ENCODE measurements around the gene NOTUM.
"Not testable (repeated sequence)": the region's sequence is repeated elsewhere in the genome, so short reads cannot be mapped to it uniquely, and the experiment has no call there.

The NOTUM gene

GRCh38 chr17:81996232-81996756 is 35.3 kb upstream of the NOTUM start:
- DNase-seq, result no peak

- DNase-seq, result no peak
Measured at GRCh38 chr17:81995463-81996231, 34.7 kb upstream of the NOTUM start.

GRCh38 chr17:81994593-81995462 is 33.8 kb upstream of the NOTUM start:
- no peak for DNase-seq

GRCh38 chr17:81993729-81994592 is 33.0 kb upstream of the NOTUM start:
- DNase-seq, result no peak

GRCh38 chr17:81992306-81993102 is 31.5 kb upstream of the NOTUM start:
- no peak for DNase-seq

- DNase-seq, result peak; percentile 34
Measured at GRCh38 chr17:81991684-81992305, 30.8 kb upstream of the NOTUM start.

GRCh38 chr17:81990836-81991683 is 30.1 kb upstream of the NOTUM start:
- DNase-seq, result no peak

- DNase-seq, result no peak
Measured at GRCh38 chr17:81987161-81987770, 26.3 kb upstream of the NOTUM start.

GRCh38 chr17:81986606-81987005 is 25.6 kb upstream of the NOTUM start:
- DNase-seq, result no peak

GRCh38 chr17:81984773-81985410 is 23.9 kb upstream of the NOTUM start:
- no peak for DNase-seq

GRCh38 chr17:81983639-81984373 is 22.8 kb upstream of the NOTUM start:
- no peak for DNase-seq

- DNase-seq, result no peak
Measured at GRCh38 chr17:81983011-81983638, 22.1 kb upstream of the NOTUM start.

GRCh38 chr17:81981511-81981910 is 20.5 kb upstream of the NOTUM start:
- DNase-seq, result not testable (repeated sequence)

- no peak for DNase-seq
Measured at GRCh38 chr17:81980707-81981343, 19.8 kb upstream of the NOTUM start.

- DNase-seq, result no peak
Measured at GRCh38 chr17:81980122-81980521, 19.1 kb upstream of the NOTUM start.

- no peak for DNase-seq
Measured at GRCh38 chr17:81978524-81979298, 17.7 kb upstream of the NOTUM start.
